HepG2 (cell line): Measurements from ENCODE around the gene SRBD1. TPM values are rescaled to one million over a fixed set of nuclear protein-coding genes. Genes with fewer than 3 reads are reported as not detected.
A peak's percentile ranks its signal among the peaks of the same experiment; 100 is the strongest.

Experiments
- ATAC-seq: fragments of 200-7000 bp; cut with Tn5 transposase; 3 replicates; pipeline ENCODE4 v1.9.1; 2020; ENCODE audit warnings: mild to moderate bottlenecking, moderate library complexity
- BruUV-seq: library from RNA; stranded (reverse); fragments of 400-500 nt; replicated peaks from 2 replicates; lab custom pipeline; 2021; lab: Mats Ljungman, UMichigan
- CTCF ChIA-PET: fragments of 300-600 bp; formaldehyde crosslinking; extraction: SDS; loops from one replicate; lab custom pipeline; 2021; ENCODE audit warnings: low total read pairs, inconsistent platforms, low intra/inter-chr PET ratio; lab: Yijun Ruan, JAX
- POLR2A ChIA-PET: fragments of 350-600 bp; sonication (Branson Sonifier 250); formaldehyde crosslinking; loops from one replicate; lab custom pipeline; 2020; ENCODE audit warnings: antibody characterized with exemption, inconsistent platforms; lab: Yijun Ruan, JAX
- DNase-seq: peaks from one replicate; pipeline ENCODE4 v3.0.0-alpha.2; 2015; ENCODE audit warnings: low spot score
- FAIRE-seq: peaks from 3 replicates; lab custom pipeline; 2011; peaks lifted over from hg19 to GRCh38; lab: Jason Lieb, UNC
- H2AFZ ChIP-seq: one replicate; pipeline ENCODE4 v1.6.1; 2011; ENCODE audit warnings: low read length, inconsistent platforms
- H3K27ac ChIP-seq: fragments of 300-600 bp; 3 replicates; pipeline ENCODE4 v1.8.0; 2011; ENCODE audit warnings: mixed run types, mild to moderate bottlenecking, mixed read lengths, low read length, inconsistent platforms; ENCODE audit not compliant: insufficient read depth; ENCODE audit errors: extremely low read length
- H3K27me3 ChIP-seq, 2 experiments: fragments of 200-600 bp in 1 of 2; 2 replicates in 1 of 2; 3 replicates in 1 of 2; pipeline versions ENCODE4 v1.6.0 to v1.8.0; 2011; ENCODE audit warnings: low read length in 2 of 2, mild to moderate bottlenecking in 2 of 2, moderate library complexity in 2 of 2, inconsistent platforms in 1 of 2; ENCODE audit not compliant: insufficient read depth in 2 of 2, control insufficient read depth in 1 of 2
- H3K36me3 ChIP-seq, 2 experiments: fragments of 200-600 bp in 1 of 2; replicated peaks in 1 of 2; 2 replicates in 1 of 2; 3 replicates in 1 of 2; pipeline versions ENCODE4 v1.5.1 to v1.8.0; 2011; ENCODE audit warnings: low read length in 2 of 2, inconsistent platforms in 1 of 2; ENCODE audit not compliant: insufficient read depth in 2 of 2, control insufficient read depth in 1 of 2
- H3K4me1 ChIP-seq: 2 replicates; pipeline ENCODE4 v1.5.1; 2012; ENCODE audit warnings: low read length, inconsistent platforms; ENCODE audit not compliant: insufficient read depth
- H3K4me2 ChIP-seq: 2 replicates; pipeline ENCODE4 v1.6.0; 2011; ENCODE audit warnings: low read depth, low read length, inconsistent platforms
- H3K4me3 ChIP-seq, 3 experiments: fragments of 200-600 bp in 1 of 3; sonication (generic), shearing (Covaris generic) in 1 of 3; replicated peaks in 1 of 3; 2 replicates each; pipeline ENCODE4 v1.5.1; 2011 to 2016; ENCODE audit warnings: low read length in 3 of 3, inconsistent platforms in 2 of 3, low read depth in 2 of 3, mild to moderate bottlenecking in 2 of 3, control low read depth in 1 of 3, mixed read lengths in 1 of 3; ENCODE audit not compliant: insufficient read depth in 1 of 3
- H3K79me2 ChIP-seq: one replicate; pipeline ENCODE4 v1.6.1; 2011; ENCODE audit warnings: low read length, inconsistent platforms; ENCODE audit not compliant: insufficient read depth
- H3K9ac ChIP-seq: 2 replicates; pipeline ENCODE4 v1.6.0; 2011; ENCODE audit warnings: mild to moderate bottlenecking, low read depth, low read length, inconsistent platforms; ENCODE audit not compliant: insufficient read depth
- H3K9me3 ChIP-seq: 2 replicates; pipeline ENCODE4 v1.5.1; 2012; ENCODE audit warnings: mild to moderate bottlenecking, low read length
- H4K20me1 ChIP-seq: 2 replicates; pipeline ENCODE4 v1.6.0; 2011; ENCODE audit warnings: inconsistent platforms, mild to moderate bottlenecking, low read length, moderate library complexity; ENCODE audit not compliant: insufficient read depth
- ARID2 ChIP-seq: sonication (generic); formaldehyde crosslinking; IDR thresholded peaks from 2 replicates; pipeline ENCODE4 v1.8.1; 2022; ENCODE audit warnings: mild to moderate bottlenecking, missing genetic modification reagents, borderline replicate concordance
- CEBPB ChIP-seq: IDR thresholded peaks from 2 replicates; pipeline ENCODE4 v1.6.1; 2011; ENCODE audit warnings: low read depth, low read length, improper control_type of control experiment, borderline replicate concordance
- MXD4 ChIP-seq: IDR thresholded peaks from 2 replicates; pipeline ENCODE4 v1.6.1; 2016; ENCODE audit warnings: mild to moderate bottlenecking, missing biosample characterization, missing genetic modification reagents
- NFE2 ChIP-seq: sonication (generic); formaldehyde crosslinking; IDR thresholded peaks from 2 replicates; pipeline ENCODE4 v1.4.0; 2020; ENCODE audit warnings: missing genetic modification reagents
- ZNF430 ChIP-seq: sonication (generic); formaldehyde crosslinking; IDR thresholded peaks from 2 replicates; pipeline ENCODE4 v1.9.0; 2021; ENCODE audit warnings: mild to moderate bottlenecking, missing genetic modification reagents
- WGBS: methylation state at CpG from one replicate; pipeline ENCODE4 v1.1.6; 2017; ENCODE audit warnings: low lambda C conversion rate; 5-methylcytosine and 5-hydroxymethylcytosine counted together
- in situ Hi-C: cut with HindIII; loops from 2 replicates; pipeline ENCODE4 v1.10.0; 2017; ENCODE audit warnings: low pct_unique_long_range_greater_than_20kb; ENCODE audit not compliant: extremely low pct_ligation_motif_present
- intact Hi-C: fragments of 100-400 bp; cut with micrococcal nuclease; formaldehyde crosslinking; loops from one replicate; pipeline ENCODE4 v1.10.0; 2022; ENCODE audit not compliant: unreplicated experiment
- polyA plus RNA-seq, 8 experiments: library from polyadenylated mRNA; depleted of rRNA in 3 of 8; stranded (reverse) in 7 of 8; unstranded in 1 of 8; fragments of >200 nt; fragmentation: Illumina TruSeq in 4 of 8; extraction: Trizol in 4 of 8; gene quantifications; 2 replicates each; pipeline versions ENCODE4 v1.2.1 to v1.2.3, GENCODE V29; 2011 to 2016; ENCODE audit warnings: low read depth in 4 of 8, missing spikeins in 1 of 8, mixed read lengths in 1 of 8; ENCODE audit not compliant: insufficient read depth in 1 of 8
- total RNA-seq, 5 experiments: library from RNA; depleted of rRNA; stranded (reverse); fragments of >200 nt; fragmentation: Illumina TruSeq; extraction: Trizol; gene quantifications; 2 replicates each; pipeline ENCODE4 v1.2.3, GENCODE V29; 2016; ENCODE audit warnings: low read depth in 1 of 5
- TF ChIP-seq, protein P1 (sequence below): sonication (generic); formaldehyde crosslinking; IDR thresholded peaks from 2 replicates; pipeline ENCODE4 v1.5.1; 2020; ENCODE audit warnings: mild to moderate bottlenecking, missing genetic modification reagents, moderate library complexity
- TF ChIP-seq, protein P2 (sequence below): sonication (generic); formaldehyde crosslinking; IDR thresholded peaks from 2 replicates; pipeline ENCODE4 v1.4.0; 2020; ENCODE audit warnings: mild to moderate bottlenecking, missing genetic modification reagents

Gene SRBD1
- total and polyA plus RNA-seq, 2 of the 13 experiments (the other 11 are each of a cell fraction or from before 2014, with no cell fraction given): 3.2 to 23.9 TPM

DNA sequence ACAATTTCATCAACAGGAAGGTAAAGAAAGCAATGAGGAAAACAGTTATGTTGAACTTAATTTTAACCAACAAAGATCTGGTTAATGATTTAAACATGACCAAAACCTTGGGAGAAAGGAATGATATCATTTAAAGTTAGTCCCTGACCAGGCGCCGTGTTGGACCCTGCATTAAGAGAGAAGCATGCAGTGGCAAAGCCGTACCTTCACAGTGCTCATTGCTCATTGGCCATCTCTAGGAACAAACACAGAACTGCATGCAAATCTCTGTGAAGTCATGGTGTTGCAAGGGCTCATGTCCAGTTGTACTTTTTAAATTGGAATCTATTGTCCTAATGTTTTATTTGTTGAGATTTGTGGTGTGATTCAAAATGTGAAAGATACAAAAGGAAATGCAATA is 12.0 kb upstream of the SRBD1 start:
- Histone ChIP-seq H3K9ac (no peak overlapping the region), H3K4me2 (no peak overlapping the region), H3K27me3 (0 out of 5 replicates have a peak, but pooled peaks cover 0 to 8% of the 10 kb centered on the region in 2 experiments), H2AFZ (no peak overlapping the region), H3K27ac (no peak overlapping the region), H3K9me3 (no peaks in the 10 kb centered on the region), H3K4me1 (peaks cover 10% of the 10 kb centered on the region; the same call in 1 of the 2 replicates), H3K4me3 (no peak overlapping the region), H3K36me3 (no peaks in the 10 kb centered on the region)
- ChIA-PET POLR2A (no interaction called here), CTCF (no interaction called here)
- in situ Hi-C loops (no loop called here), intact Hi-C loops (no loop called here)
- 13% methylated on average over 3 of the region's 3 CpGs for WGBS
- TF ChIP-seq CEBPB (peak; percentile 22; the same call in 1 of the 2 replicates), NFE2 (CRISPR knock-in tag) (no peak)
- TF ChIP-seq, all 625 proteins: peak for 1
- peak; percentile 39 for FAIRE-seq
- no peak for DNase-seq
- BruUV-seq: no TSS peak
- peak; percentile 84 for ATAC-seq
- Histone ChIP-seq H4K20me1 (no peaks in the 10 kb centered on the region), H3K79me2 (no peaks in the 10 kb centered on the region)

DNA sequence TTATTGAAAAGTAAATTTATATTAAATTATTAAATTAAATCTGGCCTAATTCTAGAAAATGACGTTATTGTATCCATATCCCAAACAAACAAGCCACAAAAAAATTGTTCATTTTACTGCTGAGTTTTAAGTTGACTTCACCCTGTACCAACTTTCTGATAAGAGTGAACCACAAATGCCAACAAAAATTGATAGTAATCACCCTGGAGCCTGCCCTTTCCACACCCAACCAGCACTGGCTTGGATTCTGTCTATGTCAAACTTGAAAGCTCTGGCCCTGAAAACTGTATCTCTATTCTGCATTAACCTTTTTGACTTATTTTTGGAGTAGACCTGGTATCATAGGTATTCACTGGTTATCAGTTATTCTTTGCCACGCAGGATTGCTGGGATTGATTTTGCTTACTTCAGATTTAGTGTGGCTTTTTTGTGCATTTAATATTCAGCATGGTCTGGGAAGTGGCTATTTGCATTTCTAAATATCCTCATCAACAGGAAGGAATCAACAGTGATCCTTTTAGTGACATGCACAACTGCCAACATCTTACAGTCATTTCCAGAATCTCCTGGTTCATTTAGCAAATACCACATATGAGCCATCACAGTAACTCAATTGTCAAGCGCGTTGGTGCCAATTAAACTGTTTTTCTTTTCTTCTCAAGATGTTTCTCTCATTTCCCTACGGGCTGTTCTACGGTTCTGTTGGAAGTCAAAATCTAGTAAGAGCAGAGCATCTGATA is 11.4 kb upstream of the SRBD1 start:
- BruUV-seq: no TSS peak
- FAIRE-seq (no peak), ATAC-seq (no peak), DNase-seq (no peak)
- WGBS: 64% methylated on average over 6 of the region's 6 CpGs
- in situ Hi-C loops: no loop called here
- no peak overlapping the region for H3K4me2 ChIP-seq
- H4K20me1 ChIP-seq: no peaks in the 10 kb centered on the region
- POLR2A ChIA-PET: no interaction called here
- H3K27me3 ChIP-seq: 0 out of 5 replicates have a peak, but pooled peaks cover 0 to 7% of the 10 kb centered on the region in 2 experiments
- H2AFZ ChIP-seq: no peak overlapping the region
- H3K27ac ChIP-seq: no peak overlapping the region
- no peak overlapping the region for H3K4me3 ChIP-seq
- intact Hi-C loops: no loop called here
- no peaks in the 10 kb centered on the region for H3K36me3 ChIP-seq
- H3K79me2 ChIP-seq: no peaks in the 10 kb centered on the region
- no peaks in the 10 kb centered on the region for H3K9me3 ChIP-seq
- no peak overlapping the region for H3K9ac ChIP-seq
- CTCF ChIA-PET: no interaction called here
- peaks cover 10% of the 10 kb centered on the region; the same call in 1 of the 2 replicates for H3K4me1 ChIP-seq
- TF ChIP-seq, protein P1, sequence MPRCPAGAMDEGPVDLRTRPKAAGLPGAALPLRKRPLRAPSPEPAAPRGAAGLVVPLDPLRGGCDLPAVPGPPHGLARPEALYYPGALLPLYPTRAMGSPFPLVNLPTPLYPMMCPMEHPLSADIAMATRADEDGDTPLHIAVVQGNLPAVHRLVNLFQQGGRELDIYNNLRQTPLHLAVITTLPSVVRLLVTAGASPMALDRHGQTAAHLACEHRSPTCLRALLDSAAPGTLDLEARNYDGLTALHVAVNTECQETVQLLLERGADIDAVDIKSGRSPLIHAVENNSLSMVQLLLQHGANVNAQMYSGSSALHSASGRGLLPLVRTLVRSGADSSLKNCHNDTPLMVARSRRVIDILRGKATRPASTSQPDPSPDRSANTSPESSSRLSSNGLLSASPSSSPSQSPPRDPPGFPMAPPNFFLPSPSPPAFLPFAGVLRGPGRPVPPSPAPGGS (CRISPR knock-in tag): no peak
- TF ChIP-seq ZNF430 (no peak), ARID2 (CRISPR knock-in tag) (no peak), MXD4 (CRISPR knock-in tag) (no peak)
- TF ChIP-seq, protein P2, sequence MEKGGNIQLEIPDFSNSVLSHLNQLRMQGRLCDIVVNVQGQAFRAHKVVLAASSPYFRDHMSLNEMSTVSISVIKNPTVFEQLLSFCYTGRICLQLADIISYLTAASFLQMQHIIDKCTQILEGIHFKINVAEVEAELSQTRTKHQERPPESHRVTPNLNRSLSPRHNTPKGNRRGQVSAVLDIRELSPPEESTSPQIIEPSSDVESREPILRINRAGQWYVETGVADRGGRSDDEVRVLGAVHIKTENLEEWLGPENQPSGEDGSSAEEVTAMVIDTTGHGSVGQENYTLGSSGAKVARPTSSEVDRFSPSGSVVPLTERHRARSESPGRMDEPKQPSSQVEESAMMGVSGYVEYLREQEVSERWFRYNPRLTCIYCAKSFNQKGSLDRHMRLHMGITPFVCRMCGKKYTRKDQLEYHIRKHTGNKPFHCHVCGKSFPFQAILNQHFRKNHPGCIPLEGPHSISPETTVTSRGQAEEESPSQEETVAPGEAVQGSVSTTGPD (CRISPR knock-in tag): no peak
